GM12891 (cell line): ENCODE measurements around the gene OR52L1.

ENCODE experiments used
- POLR2A ChIP-seq: IDR thresholded peaks from 2 replicates; pipeline ENCODE4 v1.6.1; 2011; ENCODE audit warnings: low read depth, low read length, control low read depth
- SPI1 ChIP-seq: IDR thresholded peaks from 2 replicates; pipeline ENCODE4 v1.6.1; 2011; ENCODE audit warnings: low read depth, low read length, control low read depth

- TF ChIP-seq SPI1, result no peak
- TF ChIP-seq POLR2A, result no peak
Observed at GRCh38 chr11:6025056-6025455, 38.3 kb upstream of the OR52L1 start.
